Activated T-helper 1 cell treated with anti-CD3 and anti-CD28 coated beads, Interleukin-12 subunit alpha, Interleukin-12 subunit beta, Interleukin-2, Interleukin-4 antibody, amounts not matched to agents 30 ng/mL and 10 ng/mL and 1 ng/mL, durations not matched to agents 14 hours and 24 hours and 36 hours (primary cell): Measurements from ENCODE around the gene INHBB. TPM values are rescaled to one million over a fixed set of nuclear protein-coding genes. Genes with fewer than 3 reads are reported as not detected.

Experiments used
- DNase-seq: peaks from one replicate; pipeline ENCODE4 v3.0.0; 2021; ENCODE audit warnings: low spot score
- H3K27ac Mint-ChIP-seq: one replicate; pipeline ENCODE4 v1.8.0; 2021; ENCODE audit warnings: mild to moderate bottlenecking, mixed read lengths
- H3K27me3 Mint-ChIP-seq: one replicate; pipeline ENCODE4 v1.8.0; 2022; ENCODE audit warnings: mild to moderate bottlenecking, moderate library complexity, mixed read lengths; ENCODE audit not compliant: insufficient read depth
- H3K36me3 Mint-ChIP-seq: one replicate; pipeline ENCODE4 v1.8.0; 2021; ENCODE audit warnings: low read depth, mixed read lengths
- H3K4me1 Mint-ChIP-seq: one replicate; pipeline ENCODE4 v1.8.0; 2021; ENCODE audit warnings: low read depth, mixed read lengths
- H3K4me3 Mint-ChIP-seq: one replicate; pipeline ENCODE4 v1.8.0; 2021; ENCODE audit warnings: mild to moderate bottlenecking, moderate library complexity, mixed read lengths
- H3K9me3 Mint-ChIP-seq: one replicate; pipeline ENCODE4 v1.8.0; 2021; ENCODE audit warnings: mixed read lengths
- intact Hi-C: fragments of 100-400 bp; cut with micrococcal nuclease; formaldehyde crosslinking; loops from one replicate; pipeline ENCODE4 v1.15.1; 2024
- total RNA-seq: library from RNA; stranded (reverse); gene quantifications from 2 replicates; pipeline ENCODE4 v1.2.3, GENCODE V29; 2022

Gene INHBB
- total RNA-seq, 1 donor from 2014 or later, result not detected

GRCh38 chr2:120395221-120396012, 49.5 kb downstream of the INHBB start:
- Mint-ChIP-seq H3K27ac (no peak overlapping the region), H3K4me3 (no peak overlapping the region), H3K9me3 (no peaks in the 10 kb centered on the region), H3K27me3 (no peaks in the 10 kb centered on the region), H3K36me3 (no peaks in the 10 kb centered on the region), H3K4me1 (no peaks in the 10 kb centered on the region)
- intact Hi-C loops, result no loop called here
- no peak for DNase-seq

- H3K4me3 Mint-ChIP-seq, result no peak overlapping the region
- H3K27ac Mint-ChIP-seq, result no peak overlapping the region
- no peak for DNase-seq
- no peaks in the 10 kb centered on the region for H3K4me1 Mint-ChIP-seq
- intact Hi-C loops, result no loop called here
- no peaks in the 10 kb centered on the region for H3K9me3 Mint-ChIP-seq
- H3K27me3 Mint-ChIP-seq, result no peaks in the 10 kb centered on the region
- no peaks in the 10 kb centered on the region for H3K36me3 Mint-ChIP-seq
Observed at GRCh38 chr2:120396013-120396860, 50.3 kb downstream of the INHBB start.

- Mint-ChIP-seq H3K27ac (no peak overlapping the region), H3K4me3 (no peak overlapping the region), H3K4me1 (no peaks in the 10 kb centered on the region), H3K36me3 (no peaks in the 10 kb centered on the region), H3K27me3 (no peaks in the 10 kb centered on the region), H3K9me3 (no peaks in the 10 kb centered on the region)
- DNase-seq, result no peak
- intact Hi-C loops, result no loop called here
Observed at GRCh38 chr2:120396861-120397811, 51.2 kb downstream of the INHBB start.

GRCh38 chr2:120398051-120398995, 52.4 kb downstream of the INHBB start:
- H3K27ac Mint-ChIP-seq, result no peak overlapping the region
- no peaks in the 10 kb centered on the region for H3K9me3 Mint-ChIP-seq
- H3K27me3 Mint-ChIP-seq, result no peaks in the 10 kb centered on the region
- intact Hi-C loops, result no loop called here
- no peaks in the 10 kb centered on the region for H3K4me1 Mint-ChIP-seq
- H3K4me3 Mint-ChIP-seq, result no peak overlapping the region
- no peak for DNase-seq
- no peaks in the 10 kb centered on the region for H3K36me3 Mint-ChIP-seq

- intact Hi-C loops, result no loop called here
- H3K27me3 Mint-ChIP-seq, result no peaks in the 10 kb centered on the region
- H3K36me3 Mint-ChIP-seq, result no peaks in the 10 kb centered on the region
- H3K27ac Mint-ChIP-seq, result no peak overlapping the region
- H3K9me3 Mint-ChIP-seq, result no peaks in the 10 kb centered on the region
- H3K4me1 Mint-ChIP-seq, result no peaks in the 10 kb centered on the region
- DNase-seq, result no peak
- no peak overlapping the region for H3K4me3 Mint-ChIP-seq
Observed at GRCh38 chr2:120398996-120399888, 53.3 kb downstream of the INHBB start.

- intact Hi-C loops, result no loop called here
Observed at GRCh38 chr2:120399889-120400240, 53.9 kb downstream of the INHBB start.

GRCh38 chr2:120400551-120400950, 54.6 kb downstream of the INHBB start:
- Mint-ChIP-seq H3K4me3 (no peak overlapping the region), H3K27me3 (no peaks in the 10 kb centered on the region), H3K4me1 (no peaks in the 10 kb centered on the region), H3K9me3 (no peaks in the 10 kb centered on the region), H3K36me3 (no peaks in the 10 kb centered on the region), H3K27ac (no peak overlapping the region)
- intact Hi-C loops, result no loop called here
- no peak for DNase-seq

More at GRCh38 chr2:120399889-120400240, 53.9 kb downstream of the INHBB start:
- H3K27me3 Mint-ChIP-seq, result no peaks in the 10 kb centered on the region
- no peaks in the 10 kb centered on the region for H3K36me3 Mint-ChIP-seq
- no peak for DNase-seq
- H3K27ac Mint-ChIP-seq, result no peak overlapping the region
- H3K4me1 Mint-ChIP-seq, result no peaks in the 10 kb centered on the region
- H3K9me3 Mint-ChIP-seq, result no peaks in the 10 kb centered on the region
- H3K4me3 Mint-ChIP-seq, result no peak overlapping the region

Other genes starting within 250 kb of the INHBB start
- gene TMEM185B, start 122.7 kb upstream of the INHBB start, total RNA-seq, result 47.9 and 48.6 TPM in 2 replicates
- 79.7 and 84.2 TPM in 2 replicates for gene RALB, start 93.3 kb upstream of the INHBB start, total RNA-seq